K562 (cell line): ENCODE results near the gene S100G. TPM values are rescaled to one million over a fixed set of nuclear protein-coding genes. Genes with fewer than 3 reads are reported as not detected.

Experiments used
- ATAC-seq: fragments of 200-7000 bp; cut with Tn5 transposase; 3 replicates; pipeline ENCODE4 v1.9.1; 2020; ENCODE audit warnings: moderate library complexity
- BruUV-seq: library from RNA; stranded (reverse); fragments of 400-500 nt; replicated peaks from 2 replicates; lab custom pipeline; 2021; lab: Mats Ljungman, UMichigan
- CTCF ChIA-PET: fragments of 300-600 bp; formaldehyde crosslinking; extraction: SDS; loops from one replicate; lab custom pipeline; 2021; ENCODE audit warnings: low intra/inter-chr PET ratio; lab: Yijun Ruan, JAX
- POLR2A ChIA-PET: fragments of 300-600, 350-650 bp; sonication (Branson Sonifier 250); formaldehyde crosslinking; extraction: SDS; loops from one replicate; lab custom pipeline; 2021; ENCODE audit warnings: antibody characterized with exemption, inconsistent platforms; lab: Yijun Ruan, JAX
- DNase-seq, 4 experiments: peaks; one replicate each; pipeline versions ENCODE4 v3.0.0 to v3.0.0-alpha.2; 2011 to 2018; ENCODE audit warnings: low spot score in 3 of 4, mixed read lengths in 3 of 4; ENCODE audit errors: extremely low read depth in 1 of 4
- FAIRE-seq: peaks from 2 replicates; lab custom pipeline; 2011; peaks lifted over from hg19 to GRCh38; lab: Jason Lieb, UNC
- H2AFZ ChIP-seq: 2 replicates; pipeline ENCODE4 v1.6.0; 2011; ENCODE audit warnings: low read depth, low read length, control low read depth, inconsistent platforms
- H3K27ac ChIP-seq: fragments of 200-600 bp; 3 replicates; pipeline ENCODE4 v1.8.0; 2011; ENCODE audit warnings: low read depth, mild to moderate bottlenecking, control low read depth, inconsistent platforms, low read length, moderate library complexity, mixed read lengths; ENCODE audit errors: extremely low read depth
- H3K27me3 ChIP-seq, 2 experiments: fragments of 300-600 bp in 1 of 2; 2 replicates in 1 of 2; 3 replicates in 1 of 2; pipeline versions ENCODE4 v1.6.0 to v1.8.0; 2011; ENCODE audit warnings: inconsistent platforms in 2 of 2, low read length in 2 of 2, mild to moderate bottlenecking in 1 of 2, mixed read lengths in 1 of 2, moderate library complexity in 1 of 2; ENCODE audit not compliant: control insufficient read depth in 2 of 2, insufficient read depth in 2 of 2
- H3K36me3 ChIP-seq: fragments of 300-600 bp; 3 replicates; pipeline ENCODE4 v1.8.0; 2011; ENCODE audit warnings: mild to moderate bottlenecking, low read length, inconsistent platforms; ENCODE audit not compliant: control insufficient read depth, insufficient read depth
- H3K4me1 ChIP-seq, 2 experiments: fragments of 200-600 bp in 1 of 2; replicated peaks in 1 of 2; 2 replicates in 1 of 2; 3 replicates in 1 of 2; pipeline versions ENCODE4 v1.5.1 to v1.8.0; 2011; ENCODE audit warnings: inconsistent platforms in 2 of 2, low read length in 2 of 2, mild to moderate bottlenecking in 1 of 2, mixed read lengths in 1 of 2, moderate library complexity in 1 of 2; ENCODE audit not compliant: control insufficient read depth in 2 of 2, insufficient read depth in 2 of 2
- H3K4me2 ChIP-seq: 2 replicates; pipeline ENCODE4 v1.6.1; 2011; ENCODE audit warnings: low read length, control low read depth, inconsistent platforms, mixed read lengths; ENCODE audit not compliant: insufficient read depth
- H3K4me3 ChIP-seq: fragments of 200-600 bp; sonication (generic), shearing (Covaris generic); 2 replicates; pipeline ENCODE4 v1.5.1; 2016; ENCODE audit warnings: control low read depth, inconsistent platforms
- H3K79me2 ChIP-seq: fragments of 200-600 bp; 3 replicates; pipeline ENCODE4 v1.8.0; 2011; ENCODE audit warnings: low read length, inconsistent platforms; ENCODE audit not compliant: control insufficient read depth, insufficient read depth
- H3K9ac ChIP-seq, 2 experiments: 2 replicates each; pipeline versions ENCODE4 v1.6.0 to v1.6.1; 2011; ENCODE audit warnings: low read depth in 2 of 2, low read length in 2 of 2, control low read depth in 1 of 2, inconsistent platforms in 1 of 2, mild to moderate bottlenecking in 1 of 2, mixed read lengths in 1 of 2; ENCODE audit not compliant: insufficient read depth in 1 of 2
- H3K9me1 ChIP-seq: one replicate; pipeline ENCODE4 v1.6.0; 2011; ENCODE audit warnings: inconsistent platforms, mild to moderate bottlenecking, low read length, moderate library complexity; ENCODE audit not compliant: control insufficient read depth, insufficient read depth
- H3K9me3 ChIP-seq: replicated peaks from 2 replicates; pipeline ENCODE4 v1.5.1; 2011; ENCODE audit warnings: low read depth, low read length, inconsistent platforms; ENCODE audit not compliant: control insufficient read depth, insufficient read depth
- H4K20me1 ChIP-seq: replicated peaks from 2 replicates; pipeline ENCODE4 v1.6.1; 2011; ENCODE audit warnings: low read length, inconsistent platforms, mixed read lengths; ENCODE audit not compliant: control insufficient read depth, insufficient read depth
- ATF4 ChIP-seq: fragments of 450-650 bp; formaldehyde crosslinking; IDR thresholded peaks from 2 replicates; pipeline ENCODE4 v1.4.0; 2022; ENCODE audit warnings: mild to moderate bottlenecking, moderate library complexity
- C11orf30 ChIP-seq: fragments of 450-650 bp; IDR thresholded peaks from 2 replicates; pipeline ENCODE4 v1.6.1; 2016; ENCODE audit warnings: low read depth, mild to moderate bottlenecking
- ELF2 ChIP-seq: fragments of 250-450 bp; sonication (Bioruptor Pico); IDR thresholded peaks from 2 replicates; pipeline ENCODE4 v1.5.0; 2021; ENCODE audit warnings: mild to moderate bottlenecking
- GATA2 ChIP-seq: sonication (generic); formaldehyde crosslinking; IDR thresholded peaks from 2 replicates; pipeline ENCODE4 v1.4.0; 2020; ENCODE audit warnings: mild to moderate bottlenecking, missing genetic modification reagents
- HDAC3 ChIP-seq: fragments of 450-650 bp; IDR thresholded peaks from 2 replicates; pipeline ENCODE4 v1.6.1; 2018; ENCODE audit warnings: borderline replicate concordance, mild to moderate bottlenecking, moderate library complexity; ENCODE audit not compliant: partially characterized antibody
- JUN ChIP-seq, 2 experiments: sonication (generic) in 1 of 2; formaldehyde crosslinking in 1 of 2; IDR thresholded peaks; 2 replicates each; pipeline versions ENCODE4 v1.6.1 to v1.8.0; 2012 to 2022; ENCODE audit warnings: borderline replicate concordance in 2 of 2, mild to moderate bottlenecking in 2 of 2, improper control_type of control experiment in 1 of 2, low read depth in 1 of 2, low read length in 1 of 2, missing genetic modification reagents in 1 of 2
- SMARCB1 ChIP-seq: IDR thresholded peaks from 2 replicates; pipeline ENCODE4 v1.6.1; 2011; ENCODE audit warnings: improper control_type of control experiment, low read depth; ENCODE audit not compliant: insufficient read length
- TAL1 ChIP-seq: fragments of 450-650 bp; IDR thresholded peaks from 2 replicates; pipeline ENCODE4 v1.6.1; 2016; ENCODE audit warnings: mild to moderate bottlenecking
- THRAP3 ChIP-seq: fragments of 450-650 bp; IDR thresholded peaks from 2 replicates; pipeline ENCODE4 v1.6.1; 2016; ENCODE audit warnings: mild to moderate bottlenecking, inconsistent platforms, borderline replicate concordance
- XRCC4 ChIP-seq: IDR thresholded peaks from one replicate; pipeline ENCODE4 v1.6.1; 2011; ENCODE audit not compliant: insufficient read depth, insufficient read length; ENCODE audit errors: extremely low read depth
- YY1 ChIP-seq, 3 experiments: IDR thresholded peaks; 2 replicates each; pipeline ENCODE4 v1.6.1; 2011; ENCODE audit warnings: low read length in 2 of 3, mild to moderate bottlenecking in 2 of 3, moderate library complexity in 2 of 3, borderline replicate concordance in 1 of 3, control low read depth in 1 of 3, low read depth in 1 of 3; ENCODE audit not compliant: insufficient read depth in 3 of 3, insufficient replicate concordance in 2 of 3, control insufficient read depth in 1 of 3, insufficient read length in 1 of 3; ENCODE audit errors: extremely low read depth in 1 of 3
- ZBTB7A ChIP-seq: IDR thresholded peaks from 2 replicates; pipeline ENCODE4 v1.6.1; 2011; ENCODE audit warnings: low read depth, mild to moderate bottlenecking, low read length, moderate library complexity, borderline replicate concordance; ENCODE audit not compliant: control insufficient read depth
- ZC3H4 ChIP-seq: sonication (generic); formaldehyde crosslinking; IDR thresholded peaks from 2 replicates; pipeline ENCODE4 v1.9.0; 2021; ENCODE audit warnings: missing genetic modification reagents, borderline replicate concordance
- ZFP36 ChIP-seq: fragments of 150-350 bp; IDR thresholded peaks from 2 replicates; pipeline ENCODE4 v1.6.1; 2018; ENCODE audit warnings: low read length, low read depth; ENCODE audit not compliant: partially characterized antibody
- ZNF398 ChIP-seq: fragments of 250-450 bp; sonication (Bioruptor Pico); IDR thresholded peaks from 2 replicates; pipeline ENCODE4 v1.8.0; 2021; ENCODE audit warnings: moderate library complexity, mild to moderate bottlenecking, inconsistent platforms
- ZNF445 ChIP-seq: fragments of 250-450 bp; sonication (Bioruptor Pico); IDR thresholded peaks from 2 replicates; pipeline ENCODE4 v1.4.0; 2020; ENCODE audit warnings: low read depth, mild to moderate bottlenecking, moderate library complexity
- ZNF586 ChIP-seq: fragments of 450-650 bp; formaldehyde crosslinking; conservative IDR thresholded peaks from 2 replicates; pipeline ENCODE4 v1.4.0; 2020; ENCODE audit warnings: mild to moderate bottlenecking, moderate library complexity
- WGBS: fragments of 100-300 bp; shearing (Covaris generic); methylation state at CpG from one replicate; pipeline ENCODE4 v1.1.6; 2016; ENCODE audit warnings: low coverage, mixed read lengths; ENCODE audit not compliant: insufficient coverage; ENCODE audit errors: missing lambda C conversion rate; 5-methylcytosine and 5-hydroxymethylcytosine counted together
- in situ Hi-C: fragments of 300-500 bp; cut with MboI; formaldehyde crosslinking; loops from 4 replicates; pipeline ENCODE4 v1.15.0; 2018; ENCODE audit warnings: inconsistent platforms, mixed read lengths
- intact Hi-C: fragments of 100-400 bp; cut with micrococcal nuclease; formaldehyde crosslinking; loops from 2 replicates; pipeline ENCODE4 v1.14.2; 2022
- polyA plus RNA-seq, 8 experiments: library from polyadenylated mRNA; depleted of rRNA in 4 of 8; stranded (reverse) in 5 of 8; unstranded in 3 of 8; fragments of >200 nt; fragmentation: Nextera tagmentation in 2 of 8; fragmentation: Illumina TruSeq in 1 of 8; extraction: Ambion mirVana in 2 of 8; extraction: Trizol in 1 of 8; gene quantifications; 2 replicates each; pipeline versions ENCODE4 v1.2.1 to v1.2.3, GENCODE V29; 2011 to 2014; ENCODE audit warnings: inconsistent platforms in 1 of 8, missing spikeins in 1 of 8
- total RNA-seq, 7 experiments: library from RNA; depleted of rRNA in 6 of 7; stranded (reverse); fragments of >200 nt in 6 of 7; fragmentation: Illumina TruSeq in 2 of 7; extraction: Trizol in 2 of 7; gene quantifications; 2 replicates each; pipeline versions ENCODE4 v1.2.1 to v1.2.3, GENCODE V29; 2011 to 2021; ENCODE audit warnings: low replicate concordance in 1 of 7
- TF ChIP-seq, protein P1 (sequence below): IDR thresholded peaks from 2 replicates; pipeline ENCODE4 v1.6.1; 2011; ENCODE audit warnings: borderline replicate concordance, low read depth, mild to moderate bottlenecking, moderate library complexity, low read length; ENCODE audit not compliant: insufficient read depth, poor library complexity, severe bottlenecking

Gene S100G
- total and polyA plus RNA-seq, 9 of the 15 experiments (the other 6 are each of a cell fraction or from before 2014, with no cell fraction given): not detected

DNA sequence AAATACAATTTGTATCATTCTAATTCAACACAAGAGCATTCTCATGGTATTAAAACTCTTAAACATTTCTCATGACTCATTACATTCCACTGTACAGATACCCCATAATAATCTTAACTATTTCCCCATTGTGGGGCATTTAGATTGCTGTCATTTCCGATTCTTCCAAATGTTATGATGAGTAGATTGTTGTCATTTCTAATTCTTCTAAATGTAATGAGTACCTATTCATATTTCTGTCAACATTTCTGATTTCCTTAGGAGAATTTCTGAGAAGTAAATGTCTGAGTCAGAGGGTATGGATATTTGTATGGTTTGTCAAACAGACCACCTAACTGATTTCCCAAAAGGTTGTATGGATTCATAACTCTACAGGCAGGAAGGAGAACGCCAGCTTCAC lies 8.3 kb downstream of the S100G start:
- Histone ChIP-seq H2AFZ (no peak overlapping the region), H3K9me3 (no peaks in the 10 kb centered on the region), H3K9ac (no peak overlapping the region), H3K27ac (no peak overlapping the region), H3K4me3 (no peak overlapping the region), H3K27me3 (no peaks in the 10 kb centered on the region), H3K36me3 (no peaks in the 10 kb centered on the region), H3K4me2 (no peak overlapping the region), H3K9me1 (no peaks in the 10 kb centered on the region), H3K79me2 (no peaks in the 10 kb centered on the region), H4K20me1 (no peaks in the 10 kb centered on the region), H3K4me1 (no peaks in the 10 kb centered on the region)
- in situ Hi-C loops (loop anchor here (25.0 kb wide), 1 partner anchor 396 kb away; no protein-coding TSS in a partner anchor), intact Hi-C loops (no loop called here)
- BruUV-seq: no TSS peak
- FAIRE-seq: no peak
- DNase-seq: no peak
- POLR2A ChIA-PET: no interaction called here
- WGBS: 50% methylated on average over 2 of the region's 2 CpGs
- no peak for ATAC-seq
- CTCF ChIA-PET: no interaction called here
- TF ChIP-seq ZFP36 (no peak), THRAP3 (no peak), XRCC4 (no peak), GATA2 (CRISPR knock-in tag) (no peak), ATF4 (CRISPR knock-in tag) (no peak), JUN (IDR thresholded peaks at IDR 0.05; ENCODE audit: borderline replicate concordance, low read depth, low read length) (no peak), JUN (CRISPR knock-in tag; IDR thresholded peaks at IDR 0.05; ENCODE audit: borderline replicate concordance) (no peak), C11orf30 (no peak), YY1 (IDR thresholded peaks at IDR 0.05; ENCODE audit: borderline replicate concordance in 1 of 3, control insufficient read depth in 1 of 3, extremely low read depth in 1 of 3, insufficient read depth in 3 of 3, insufficient read length in 1 of 3, insufficient replicate concordance in 2 of 3, low read depth in 1 of 3, low read length in 2 of 3) (no peak), ZNF445 (CRISPR knock-in tag) (no peak), ZBTB7A (no peak), TAL1 (no peak), ZNF398 (CRISPR knock-in tag) (no peak), ZNF586 (CRISPR knock-in tag) (no peak), ELF2 (CRISPR knock-in tag) (no peak), ZC3H4 (CRISPR knock-in tag) (no peak), HDAC3 (no peak), SMARCB1 (no peak)
- TF ChIP-seq, protein P1, sequence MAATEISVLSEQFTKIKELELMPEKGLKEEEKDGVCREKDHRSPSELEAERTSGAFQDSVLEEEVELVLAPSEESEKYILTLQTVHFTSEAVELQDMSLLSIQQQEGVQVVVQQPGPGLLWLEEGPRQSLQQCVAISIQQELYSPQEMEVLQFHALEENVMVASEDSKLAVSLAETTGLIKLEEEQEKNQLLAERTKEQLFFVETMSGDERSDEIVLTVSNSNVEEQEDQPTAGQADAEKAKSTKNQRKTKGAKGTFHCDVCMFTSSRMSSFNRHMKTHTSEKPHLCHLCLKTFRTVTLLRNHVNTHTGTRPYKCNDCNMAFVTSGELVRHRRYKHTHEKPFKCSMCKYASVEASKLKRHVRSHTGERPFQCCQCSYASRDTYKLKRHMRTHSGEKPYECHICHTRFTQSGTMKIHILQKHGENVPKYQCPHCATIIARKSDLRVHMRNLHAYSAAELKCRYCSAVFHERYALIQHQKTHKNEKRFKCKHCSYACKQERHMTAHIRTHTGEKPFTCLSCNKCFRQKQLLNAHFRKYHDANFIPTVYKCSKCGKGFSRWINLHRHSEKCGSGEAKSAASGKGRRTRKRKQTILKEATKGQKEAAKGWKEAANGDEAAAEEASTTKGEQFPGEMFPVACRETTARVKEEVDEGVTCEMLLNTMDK: no peak
